ENCODE results near the gene CACNA2D4. TPM values are rescaled to one million over a fixed set of nuclear protein-coding genes. Genes with fewer than 3 reads are reported as not detected.
A peak's percentile ranks its signal among the peaks of the same experiment; 100 is the strongest.

Gene CACNA2D4
- total RNA-seq, 1 experiment from 2014 or later, result 0.37 TPM

- no peaks in the 10 kb centered on the region for H4K20me1 ChIP-seq (ENCODE audit: insufficient read depth, low read depth, low read length)
- H3K79me2 ChIP-seq (ENCODE audit: low read length), result no peaks in the 10 kb centered on the region
- no peaks in the 10 kb centered on the region for H3K9me2 ChIP-seq (replicated peaks; ENCODE audit: insufficient read depth, low read length)
- H3K4me1 ChIP-seq (ENCODE audit: low read length), result peaks cover 21% of the 10 kb centered on the region
- no peak overlapping the region for H3K4me3 ChIP-seq (ENCODE audit: low read length)
- H3K4me2 ChIP-seq (ENCODE audit: low read depth, low read length, poor library complexity, severe bottlenecking), result no peak overlapping the region
- no peaks in the 10 kb centered on the region for H3K36me3 ChIP-seq (ENCODE audit: insufficient read depth, low read length)
- H3K27ac ChIP-seq (ENCODE audit: low read length), result no peak overlapping the region
- no peak overlapping the region for H3K9ac ChIP-seq (ENCODE audit: low read length)
- DNase-seq, result no peak
- H3K27me3 ChIP-seq (ENCODE audit: low read length), result no peaks in the 10 kb centered on the region
- H3K9me3 ChIP-seq (ENCODE audit: low read length), result no peaks in the 10 kb centered on the region
- H2AFZ ChIP-seq (ENCODE audit: low read length), result no peak overlapping the region
These were observed 112.9 kb downstream of the CACNA2D4 start for GRCh38 chr12:1805441-1806081.

- Histone ChIP-seq H3K79me2 (ENCODE audit: low read length) (no peaks in the 10 kb centered on the region), H3K9ac (ENCODE audit: low read length) (peak overlapping the region; percentile 30), H2AFZ (ENCODE audit: low read length) (peak overlapping the region; percentile 86; the same call in 1 of the 2 replicates), H3K27me3 (ENCODE audit: low read length) (no peaks in the 10 kb centered on the region), H4K20me1 (ENCODE audit: insufficient read depth, low read depth, low read length) (no peaks in the 10 kb centered on the region), H3K4me3 (ENCODE audit: low read length) (no peak overlapping the region), H3K9me2 (replicated peaks; ENCODE audit: insufficient read depth, low read length) (no peaks in the 10 kb centered on the region), H3K9me3 (ENCODE audit: low read length) (no peaks in the 10 kb centered on the region), H3K27ac (ENCODE audit: low read length) (no peak overlapping the region), H3K36me3 (ENCODE audit: insufficient read depth, low read length) (no peaks in the 10 kb centered on the region), H3K4me1 (ENCODE audit: low read length) (peaks cover 30% of the 10 kb centered on the region), H3K4me2 (ENCODE audit: low read depth, low read length, poor library complexity, severe bottlenecking) (peak overlapping the region; percentile 32)
- DNase-seq, result peak; percentile 95
These were observed 113.7 kb downstream of the CACNA2D4 start for GRCh38 chr12:1804545-1805332.

GRCh38 chr12:1803736-1804135, 114.7 kb downstream of the CACNA2D4 start:
- Histone ChIP-seq H3K4me1 (ENCODE audit: low read length) (peaks cover 35% of the 10 kb centered on the region), H3K9ac (ENCODE audit: low read length) (no peak overlapping the region), H3K27me3 (ENCODE audit: low read length) (no peaks in the 10 kb centered on the region), H3K79me2 (ENCODE audit: low read length) (no peaks in the 10 kb centered on the region), H3K36me3 (ENCODE audit: insufficient read depth, low read length) (no peaks in the 10 kb centered on the region), H3K4me2 (ENCODE audit: low read depth, low read length, poor library complexity, severe bottlenecking) (no peak overlapping the region), H2AFZ (ENCODE audit: low read length) (peak overlapping the region; percentile 65; the same call in 1 of the 2 replicates), H3K9me2 (replicated peaks; ENCODE audit: insufficient read depth, low read length) (no peaks in the 10 kb centered on the region), H3K27ac (ENCODE audit: low read length) (no peak overlapping the region), H3K9me3 (ENCODE audit: low read length) (no peaks in the 10 kb centered on the region), H4K20me1 (ENCODE audit: insufficient read depth, low read depth, low read length) (no peaks in the 10 kb centered on the region), H3K4me3 (ENCODE audit: low read length) (no peak overlapping the region)
- DNase-seq, result no peak

DNA sequence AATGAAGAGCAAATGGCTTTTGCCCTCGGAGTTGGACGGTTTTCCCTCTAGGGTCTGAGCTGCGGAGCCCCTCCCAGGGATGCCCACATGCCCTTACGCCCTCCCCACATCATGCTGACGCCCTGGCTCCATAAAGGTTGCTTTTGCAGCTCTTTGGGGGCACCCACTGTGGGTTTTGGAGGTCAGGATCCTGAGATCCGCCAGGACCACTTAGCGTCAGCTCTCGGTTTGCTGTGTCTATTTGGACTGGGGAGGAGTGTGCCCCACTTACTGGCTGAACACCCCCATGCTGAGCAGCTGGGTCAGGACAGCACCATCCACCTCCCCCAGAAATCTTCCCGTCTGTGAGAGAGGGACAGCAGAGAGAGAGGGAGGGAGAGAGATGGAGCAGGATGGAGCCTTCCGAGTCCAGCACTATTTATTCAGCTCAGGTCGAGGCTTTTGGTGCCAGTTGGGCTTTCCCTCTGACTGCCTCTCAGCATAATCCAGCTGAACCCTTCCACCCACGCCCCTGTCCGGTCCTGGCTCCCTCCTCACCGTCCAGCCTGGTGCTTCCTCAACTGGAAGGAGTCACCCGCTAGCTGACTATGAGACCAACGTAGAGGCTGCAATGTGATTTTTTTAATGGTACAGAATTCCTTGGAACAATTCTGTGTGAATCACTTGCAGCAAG, 117.0 kb downstream of the CACNA2D4 start:
- H3K79me2 ChIP-seq (ENCODE audit: low read length), result no peaks in the 10 kb centered on the region
- no peak overlapping the region for H2AFZ ChIP-seq (ENCODE audit: low read length)
- H3K27ac ChIP-seq (ENCODE audit: low read length), result no peak overlapping the region
- H3K36me3 ChIP-seq (ENCODE audit: insufficient read depth, low read length), result no peaks in the 10 kb centered on the region
- peak overlapping the region; percentile 66 for H3K9ac ChIP-seq (ENCODE audit: low read length)
- no peaks in the 10 kb centered on the region for H3K27me3 ChIP-seq (ENCODE audit: low read length)
- peak overlapping the region; percentile 52 for H3K4me3 ChIP-seq (ENCODE audit: low read length)
- peak overlapping the region; percentile 77 for H3K4me2 ChIP-seq (ENCODE audit: low read depth, low read length, poor library complexity, severe bottlenecking)
- no peaks in the 10 kb centered on the region for H3K9me3 ChIP-seq (ENCODE audit: low read length)
- H3K9me2 ChIP-seq (replicated peaks; ENCODE audit: insufficient read depth, low read length), result no peaks in the 10 kb centered on the region
- H4K20me1 ChIP-seq (ENCODE audit: insufficient read depth, low read depth, low read length), result no peaks in the 10 kb centered on the region
- DNase-seq, result no peak
- H3K4me1 ChIP-seq (ENCODE audit: low read length), result peaks cover 50% of the 10 kb centered on the region

DNA sequence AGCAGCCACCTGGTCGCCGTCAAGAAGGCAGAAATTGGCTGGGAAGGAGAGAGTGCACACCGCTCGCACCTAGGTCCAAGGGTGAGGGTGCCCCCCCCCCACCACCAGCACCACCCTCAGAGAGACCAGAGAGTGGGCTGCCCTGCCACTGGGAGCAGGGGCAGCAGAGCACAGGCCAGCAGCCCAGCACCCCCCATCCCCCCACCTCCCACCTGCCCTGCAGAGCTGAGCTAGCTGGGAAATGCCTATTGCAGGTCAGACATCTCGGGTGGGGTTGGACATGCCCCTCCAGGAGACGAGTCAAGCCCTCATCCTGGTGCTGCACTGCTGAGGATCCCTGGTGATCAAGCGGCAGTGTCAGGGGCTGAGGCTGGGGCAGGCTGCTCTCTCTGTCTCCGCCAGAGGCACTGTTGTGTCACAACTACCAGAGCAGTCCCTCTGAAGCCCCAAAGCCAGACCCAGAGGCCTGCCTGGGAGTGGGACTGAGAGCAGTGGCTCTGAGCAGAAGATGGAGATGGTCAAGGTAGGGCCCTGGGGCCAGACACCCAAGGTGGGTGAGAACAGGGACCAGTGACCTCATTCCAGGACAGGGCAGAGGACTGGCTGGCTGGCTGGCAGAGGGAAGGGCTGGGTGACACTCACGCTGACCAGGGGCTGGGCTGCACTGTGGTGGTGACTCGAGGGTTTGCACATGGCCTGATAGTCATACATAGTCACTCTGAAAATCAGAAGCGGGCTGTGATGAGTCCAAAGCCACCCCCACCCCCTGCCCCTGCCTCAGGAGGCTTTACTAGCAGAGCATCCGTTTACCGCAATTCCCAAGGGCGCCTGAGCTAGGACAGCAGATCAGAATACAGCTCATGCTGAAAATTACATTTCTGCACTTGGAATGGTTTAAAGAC, 117.8 kb downstream of the CACNA2D4 start:
- Histone ChIP-seq H3K4me3 (ENCODE audit: low read length) (peak overlapping the region; percentile 52), H3K36me3 (ENCODE audit: insufficient read depth, low read length) (no peaks in the 10 kb centered on the region), H3K9me2 (replicated peaks; ENCODE audit: insufficient read depth, low read length) (no peaks in the 10 kb centered on the region), H3K27ac (ENCODE audit: low read length) (peak overlapping the region; percentile 64), H3K4me1 (ENCODE audit: low read length) (peaks cover 56% of the 10 kb centered on the region), H4K20me1 (ENCODE audit: insufficient read depth, low read depth, low read length) (no peaks in the 10 kb centered on the region), H2AFZ (ENCODE audit: low read length) (no peak overlapping the region), H3K27me3 (ENCODE audit: low read length) (no peaks in the 10 kb centered on the region), H3K9me3 (ENCODE audit: low read length) (no peaks in the 10 kb centered on the region), H3K4me2 (ENCODE audit: low read depth, low read length, poor library complexity, severe bottlenecking) (peak overlapping the region; percentile 77), H3K9ac (ENCODE audit: low read length) (peak overlapping the region; percentile 66), H3K79me2 (ENCODE audit: low read length) (no peaks in the 10 kb centered on the region)
- peak; percentile 94 for DNase-seq

DNA sequence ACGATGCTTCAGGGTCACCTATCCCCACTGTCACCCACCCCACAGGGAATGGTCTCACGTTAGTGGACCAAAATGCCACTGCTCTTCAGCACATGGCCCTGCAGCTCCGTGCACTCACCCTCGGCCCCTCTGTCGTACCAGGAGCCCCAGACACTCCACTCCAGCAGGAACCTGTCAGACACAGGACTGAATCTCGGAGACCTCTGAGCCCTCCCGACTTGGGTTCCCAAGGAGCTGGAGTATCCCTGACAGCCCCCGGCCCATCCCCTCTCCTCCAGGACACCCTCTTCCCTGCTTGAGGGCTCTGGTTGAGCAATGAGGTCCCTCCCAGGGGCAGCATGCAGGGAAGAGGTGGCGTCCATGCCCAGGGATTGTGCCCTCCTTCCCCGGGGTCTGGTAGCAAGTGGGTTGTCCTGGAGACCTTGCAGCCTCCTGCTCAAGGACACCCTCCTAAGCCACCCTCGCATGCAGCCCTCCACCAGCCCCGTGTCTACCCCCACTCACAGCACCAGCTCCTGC, 118.5 kb downstream of the CACNA2D4 start:
- no peak overlapping the region for H3K4me3 ChIP-seq (ENCODE audit: low read length)
- no peak overlapping the region for H3K27ac ChIP-seq (ENCODE audit: low read length)
- peaks cover 59% of the 10 kb centered on the region for H3K4me1 ChIP-seq (ENCODE audit: low read length)
- H2AFZ ChIP-seq (ENCODE audit: low read length), result no peak overlapping the region
- H3K27me3 ChIP-seq (ENCODE audit: low read length), result no peaks in the 10 kb centered on the region
- no peaks in the 10 kb centered on the region for H3K36me3 ChIP-seq (ENCODE audit: insufficient read depth, low read length)
- H3K9ac ChIP-seq (ENCODE audit: low read length), result peak overlapping the region; percentile 66; the same call in 1 of the 2 replicates
- H3K4me2 ChIP-seq (ENCODE audit: low read depth, low read length, poor library complexity, severe bottlenecking), result peak overlapping the region; percentile 77
- H3K9me3 ChIP-seq (ENCODE audit: low read length), result no peaks in the 10 kb centered on the region
- no peaks in the 10 kb centered on the region for H4K20me1 ChIP-seq (ENCODE audit: insufficient read depth, low read depth, low read length)
- no peaks in the 10 kb centered on the region for H3K79me2 ChIP-seq (ENCODE audit: low read length)
- H3K9me2 ChIP-seq (replicated peaks; ENCODE audit: insufficient read depth, low read length), result no peaks in the 10 kb centered on the region
- DNase-seq, result no peak

DNA sequence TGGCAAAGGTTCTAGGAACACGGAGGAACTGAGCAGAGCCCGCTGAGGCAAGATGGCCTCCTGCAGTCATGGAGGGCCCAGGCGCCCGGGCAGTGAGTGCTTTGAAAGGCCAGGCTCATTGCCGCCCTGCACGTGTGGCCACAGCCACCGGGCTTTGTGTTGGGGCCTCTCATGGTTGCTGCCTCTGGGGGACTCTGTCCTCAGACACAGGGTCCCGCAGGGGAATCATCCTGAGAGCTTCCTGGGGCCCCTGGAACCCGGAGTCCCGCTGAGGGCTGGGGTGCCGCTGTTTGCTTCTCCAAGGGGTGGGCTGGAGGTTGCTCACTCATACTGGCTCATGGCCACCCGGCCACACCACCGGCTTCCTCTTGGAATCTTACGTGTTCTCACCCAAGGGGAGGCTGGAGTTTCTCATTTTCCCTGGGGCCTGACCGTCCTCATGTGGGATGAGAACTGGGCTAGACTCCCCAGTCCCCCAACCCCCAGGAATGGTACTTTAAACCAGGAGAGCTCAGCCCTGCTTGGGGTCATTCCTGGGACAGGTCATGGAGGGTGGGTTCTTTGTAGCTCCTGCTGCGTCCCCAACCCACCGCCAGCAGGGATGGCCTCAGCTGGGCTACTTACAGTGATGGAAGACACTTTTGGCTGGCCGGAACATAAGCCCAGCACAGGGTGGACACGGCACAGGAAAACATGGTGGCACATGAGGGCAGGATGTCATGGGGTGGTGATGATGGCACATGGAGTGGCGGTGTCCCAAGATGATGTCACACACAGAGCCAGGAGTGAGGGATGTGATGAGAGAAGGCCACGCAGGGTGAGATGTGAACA, 119.2 kb downstream of the CACNA2D4 start:
- no peaks in the 10 kb centered on the region for H3K9me2 ChIP-seq (replicated peaks; ENCODE audit: insufficient read depth, low read length)
- no peak overlapping the region for H3K4me3 ChIP-seq (ENCODE audit: low read length)
- no peaks in the 10 kb centered on the region for H3K9me3 ChIP-seq (ENCODE audit: low read length)
- H3K4me2 ChIP-seq (ENCODE audit: low read depth, low read length, poor library complexity, severe bottlenecking), result no peak overlapping the region
- H3K79me2 ChIP-seq (ENCODE audit: low read length), result no peaks in the 10 kb centered on the region
- H3K9ac ChIP-seq (ENCODE audit: low read length), result no peak overlapping the region
- no peaks in the 10 kb centered on the region for H4K20me1 ChIP-seq (ENCODE audit: insufficient read depth, low read depth, low read length)
- DNase-seq, result no peak
- H3K36me3 ChIP-seq (ENCODE audit: insufficient read depth, low read length), result no peaks in the 10 kb centered on the region
- no peak overlapping the region for H3K27ac ChIP-seq (ENCODE audit: low read length)
- peaks cover 54% of the 10 kb centered on the region for H3K4me1 ChIP-seq (ENCODE audit: low read length)
- no peaks in the 10 kb centered on the region for H3K27me3 ChIP-seq (ENCODE audit: low read length)
- no peak overlapping the region for H2AFZ ChIP-seq (ENCODE audit: low read length)
